MM.1S (cell line): ENCODE data around the gene TMEM141.

Experiments
- EZH2 ChIP-seq: fragments of 300-600 bp; sonication (generic); optimal IDR thresholded peaks from 2 replicates; pipeline ENCODE3; 2017; ENCODE audit warnings: low read depth, mild to moderate bottlenecking, antibody characterized with exemption, low read length, mixed read lengths
- TF ChIP-seq, protein P1 (sequence below): fragments of 300-600 bp; sonication (generic); IDR thresholded peaks from 2 replicates; pipeline ENCODE4 v1.5.1; 2016; ENCODE audit warnings: antibody characterized with exemption, low read length, mixed read lengths

- TF ChIP-seq, protein P1, sequence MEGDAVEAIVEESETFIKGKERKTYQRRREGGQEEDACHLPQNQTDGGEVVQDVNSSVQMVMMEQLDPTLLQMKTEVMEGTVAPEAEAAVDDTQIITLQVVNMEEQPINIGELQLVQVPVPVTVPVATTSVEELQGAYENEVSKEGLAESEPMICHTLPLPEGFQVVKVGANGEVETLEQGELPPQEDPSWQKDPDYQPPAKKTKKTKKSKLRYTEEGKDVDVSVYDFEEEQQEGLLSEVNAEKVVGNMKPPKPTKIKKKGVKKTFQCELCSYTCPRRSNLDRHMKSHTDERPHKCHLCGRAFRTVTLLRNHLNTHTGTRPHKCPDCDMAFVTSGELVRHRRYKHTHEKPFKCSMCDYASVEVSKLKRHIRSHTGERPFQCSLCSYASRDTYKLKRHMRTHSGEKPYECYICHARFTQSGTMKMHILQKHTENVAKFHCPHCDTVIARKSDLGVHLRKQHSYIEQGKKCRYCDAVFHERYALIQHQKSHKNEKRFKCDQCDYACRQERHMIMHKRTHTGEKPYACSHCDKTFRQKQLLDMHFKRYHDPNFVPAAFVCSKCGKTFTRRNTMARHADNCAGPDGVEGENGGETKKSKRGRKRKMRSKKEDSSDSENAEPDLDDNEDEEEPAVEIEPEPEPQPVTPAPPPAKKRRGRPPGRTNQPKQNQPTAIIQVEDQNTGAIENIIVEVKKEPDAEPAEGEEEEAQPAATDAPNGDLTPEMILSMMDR, result no peak
- TF ChIP-seq EZH2, result no peak
These were observed 40.6 kb upstream of the TMEM141 start for GRCh38 chr9:136750526-136750925.
